HepG2 (cell line): Measurements from ENCODE around the gene TIGAR. TPM values are rescaled to one million over a fixed set of nuclear protein-coding genes. Genes with fewer than 3 reads are reported as not detected.

ENCODE experiments used
- ATAC-seq: fragments of 200-7000 bp; cut with Tn5 transposase; 3 replicates; pipeline ENCODE4 v1.9.1; 2020; ENCODE audit warnings: mild to moderate bottlenecking, moderate library complexity
- BruUV-seq: library from RNA; stranded (reverse); fragments of 400-500 nt; replicated peaks from 2 replicates; lab custom pipeline; 2021; lab: Mats Ljungman, UMichigan
- CTCF ChIA-PET: fragments of 300-600 bp; formaldehyde crosslinking; extraction: SDS; loops from one replicate; lab custom pipeline; 2021; ENCODE audit warnings: low total read pairs, inconsistent platforms, low intra/inter-chr PET ratio; lab: Yijun Ruan, JAX
- POLR2A ChIA-PET: fragments of 350-600 bp; sonication (Branson Sonifier 250); formaldehyde crosslinking; loops from one replicate; lab custom pipeline; 2020; ENCODE audit warnings: antibody characterized with exemption, inconsistent platforms; lab: Yijun Ruan, JAX
- DNase-seq: peaks from one replicate; pipeline ENCODE4 v3.0.0-alpha.2; 2015; ENCODE audit warnings: low spot score
- FAIRE-seq: peaks from 3 replicates; lab custom pipeline; 2011; peaks lifted over from hg19 to GRCh38; lab: Jason Lieb, UNC
- H2AFZ ChIP-seq: one replicate; pipeline ENCODE4 v1.6.1; 2011; ENCODE audit warnings: low read length, inconsistent platforms
- H3K27ac ChIP-seq: fragments of 300-600 bp; 3 replicates; pipeline ENCODE4 v1.8.0; 2011; ENCODE audit warnings: mixed run types, mild to moderate bottlenecking, mixed read lengths, low read length, inconsistent platforms; ENCODE audit not compliant: insufficient read depth; ENCODE audit errors: extremely low read length
- H3K27me3 ChIP-seq, 2 experiments: fragments of 200-600 bp in 1 of 2; 2 replicates in 1 of 2; 3 replicates in 1 of 2; pipeline versions ENCODE4 v1.6.0 to v1.8.0; 2011; ENCODE audit warnings: low read length in 2 of 2, mild to moderate bottlenecking in 2 of 2, moderate library complexity in 2 of 2, inconsistent platforms in 1 of 2; ENCODE audit not compliant: insufficient read depth in 2 of 2, control insufficient read depth in 1 of 2
- H3K36me3 ChIP-seq, 2 experiments: fragments of 200-600 bp in 1 of 2; replicated peaks in 1 of 2; 2 replicates in 1 of 2; 3 replicates in 1 of 2; pipeline versions ENCODE4 v1.5.1 to v1.8.0; 2011; ENCODE audit warnings: low read length in 2 of 2, inconsistent platforms in 1 of 2; ENCODE audit not compliant: insufficient read depth in 2 of 2, control insufficient read depth in 1 of 2
- H3K4me1 ChIP-seq: 2 replicates; pipeline ENCODE4 v1.5.1; 2012; ENCODE audit warnings: low read length, inconsistent platforms; ENCODE audit not compliant: insufficient read depth
- H3K4me2 ChIP-seq: 2 replicates; pipeline ENCODE4 v1.6.0; 2011; ENCODE audit warnings: low read depth, low read length, inconsistent platforms
- H3K4me3 ChIP-seq, 3 experiments: fragments of 200-600 bp in 1 of 3; sonication (generic), shearing (Covaris generic) in 1 of 3; replicated peaks in 1 of 3; 2 replicates each; pipeline ENCODE4 v1.5.1; 2011 to 2016; ENCODE audit warnings: low read length in 3 of 3, inconsistent platforms in 2 of 3, low read depth in 2 of 3, mild to moderate bottlenecking in 2 of 3, control low read depth in 1 of 3, mixed read lengths in 1 of 3; ENCODE audit not compliant: insufficient read depth in 1 of 3
- H3K79me2 ChIP-seq: one replicate; pipeline ENCODE4 v1.6.1; 2011; ENCODE audit warnings: low read length, inconsistent platforms; ENCODE audit not compliant: insufficient read depth
- H3K9ac ChIP-seq: 2 replicates; pipeline ENCODE4 v1.6.0; 2011; ENCODE audit warnings: mild to moderate bottlenecking, low read depth, low read length, inconsistent platforms; ENCODE audit not compliant: insufficient read depth
- H3K9me3 ChIP-seq: 2 replicates; pipeline ENCODE4 v1.5.1; 2012; ENCODE audit warnings: mild to moderate bottlenecking, low read length
- H4K20me1 ChIP-seq: 2 replicates; pipeline ENCODE4 v1.6.0; 2011; ENCODE audit warnings: inconsistent platforms, mild to moderate bottlenecking, low read length, moderate library complexity; ENCODE audit not compliant: insufficient read depth
- CTCF ChIP-seq: sonication (generic); formaldehyde crosslinking; IDR thresholded peaks from 2 replicates; pipeline ENCODE4 v1.5.0; 2020; ENCODE audit warnings: mild to moderate bottlenecking, missing genetic modification reagents, moderate library complexity
- HDAC2 ChIP-seq: sonication (generic); formaldehyde crosslinking; IDR thresholded peaks from 2 replicates; pipeline ENCODE4 v1.4.0; 2020; ENCODE audit warnings: missing genetic modification reagents
- RBM22 ChIP-seq: fragments of 200-400 bp; formaldehyde crosslinking; optimal IDR thresholded peaks from 2 replicates; pipeline ENCODE3; 2017; ENCODE audit warnings: mild to moderate bottlenecking, low read length, moderate library complexity
- SMC3 ChIP-seq: IDR thresholded peaks from 2 replicates; pipeline ENCODE4 v1.6.1; 2011; ENCODE audit warnings: low read length, improper control_type of control experiment
- TFDP1 ChIP-seq: IDR thresholded peaks from 2 replicates; pipeline ENCODE4 v1.6.1; 2016; ENCODE audit warnings: missing compliant biosample characterization, missing genetic modification reagents, borderline replicate concordance
- ZNF350 ChIP-seq: sonication (generic); formaldehyde crosslinking; IDR thresholded peaks from 2 replicates; pipeline ENCODE4 v1.4.0; 2020; ENCODE audit warnings: mild to moderate bottlenecking, low read depth, missing genetic modification reagents, borderline replicate concordance
- ZSCAN29 ChIP-seq: sonication (generic); formaldehyde crosslinking; conservative IDR thresholded peaks from 2 replicates; pipeline ENCODE4 v1.4.0; 2020; ENCODE audit warnings: mild to moderate bottlenecking, missing genetic modification reagents
- WGBS: methylation state at CpG from one replicate; pipeline ENCODE4 v1.1.6; 2017; ENCODE audit warnings: low lambda C conversion rate; 5-methylcytosine and 5-hydroxymethylcytosine counted together
- in situ Hi-C: cut with HindIII; loops from 2 replicates; pipeline ENCODE4 v1.10.0; 2017; ENCODE audit warnings: low pct_unique_long_range_greater_than_20kb; ENCODE audit not compliant: extremely low pct_ligation_motif_present
- intact Hi-C: fragments of 100-400 bp; cut with micrococcal nuclease; formaldehyde crosslinking; loops from one replicate; pipeline ENCODE4 v1.10.0; 2022; ENCODE audit not compliant: unreplicated experiment
- polyA plus RNA-seq, 8 experiments: library from polyadenylated mRNA; depleted of rRNA in 3 of 8; stranded (reverse) in 7 of 8; unstranded in 1 of 8; fragments of >200 nt; fragmentation: Illumina TruSeq in 4 of 8; extraction: Trizol in 4 of 8; gene quantifications; 2 replicates each; pipeline versions ENCODE4 v1.2.1 to v1.2.3, GENCODE V29; 2011 to 2016; ENCODE audit warnings: low read depth in 4 of 8, missing spikeins in 1 of 8, mixed read lengths in 1 of 8; ENCODE audit not compliant: insufficient read depth in 1 of 8
- total RNA-seq, 5 experiments: library from RNA; depleted of rRNA; stranded (reverse); fragments of >200 nt; fragmentation: Illumina TruSeq; extraction: Trizol; gene quantifications; 2 replicates each; pipeline ENCODE4 v1.2.3, GENCODE V29; 2016; ENCODE audit warnings: low read depth in 1 of 5

Gene TIGAR
- total and polyA plus RNA-seq, 2 of the 13 experiments (the other 11 are each of a cell fraction or from before 2014, with no cell fraction given), result 2.6 to 21.8 TPM

GRCh38 chr12:4353785-4354208 lies 32.8 kb downstream of the TIGAR start (continued):
- TF ChIP-seq SMC3, result peak; percentile 18; the same call in 1 of the 2 replicates
- peak; percentile 39 for TF ChIP-seq CTCF (CRISPR knock-in tag)
- TF ChIP-seq ZSCAN29 (CRISPR knock-in tag), result no peak
- no peak for TF ChIP-seq TFDP1
- TF ChIP-seq ZNF350 (CRISPR knock-in tag), result no peak

GRCh38 chr12:4355156-4356040 lies 34.4 kb downstream of the TIGAR start:
- WGBS, result 80% methylated on average over 3 of the region's 3 CpGs
- Histone ChIP-seq H2AFZ (no peak overlapping the region), H3K27ac (no peak overlapping the region), H3K9me3 (no peaks in the 10 kb centered on the region)
- no peak for ATAC-seq
- BruUV-seq, result no TSS peak
- intact Hi-C loops, result no loop called here
- DNase-seq, result no peak
- TF ChIP-seq RBM22 (peak; percentile 67), HDAC2 (CRISPR knock-in tag) (no peak)
- TF ChIP-seq, all 625 proteins: peak for 1
- Histone ChIP-seq H3K27me3 (no peaks in the 10 kb centered on the region), H3K4me1 (no peaks in the 10 kb centered on the region), H3K4me3 (no peak overlapping the region), H4K20me1 (no peaks in the 10 kb centered on the region), H3K9ac (no peak overlapping the region), H3K4me2 (no peak overlapping the region), H3K36me3 (peaks cover 2 to 15% of the 10 kb centered on the region in 2 experiments; a peak in 3 of 5 replicates), H3K79me2 (no peaks in the 10 kb centered on the region)
- POLR2A ChIA-PET, result no interaction called here
- no peak for FAIRE-seq
- CTCF ChIA-PET, result no interaction called here
- in situ Hi-C loops, result loop anchor here (10.0 kb wide), 1 partner anchor 169 kb away; no protein-coding TSS in a partner anchor
